Measurements from ENCODE around the gene NUP62. TPM values are rescaled to one million over a fixed set of nuclear protein-coding genes. Genes with fewer than 3 reads are reported as not detected.

Gene NUP62
- polyA plus RNA-seq, 1 of the 3 experiments (the other 2 are of a cell fraction), result 16.2 TPM

GRCh38 chr19:49889687-49890348 lies 39.5 kb downstream of the NUP62 start (continued):
- no peak for TF ChIP-seq REST (IDR thresholded peaks at IDR 0.05; ENCODE audit: low read depth, low read length)
- no peak for TF ChIP-seq IRF3 (IDR thresholded peaks at IDR 0.05; ENCODE audit: low read depth, low read length)
- TF ChIP-seq RAD21 (IDR thresholded peaks at IDR 0.05; ENCODE audit: low read length), result peak; percentile 26; the same call in 1 of the 2 replicates
- peak; percentile 11; the same call in 1 of the 2 replicates for TF ChIP-seq SMC3 (IDR thresholded peaks at IDR 0.05; ENCODE audit: low read depth, low read length)
- no peak for TF ChIP-seq CHD2 (IDR thresholded peaks at IDR 0.05; ENCODE audit: low read length, partially characterized antibody)
- no peak for TF ChIP-seq RXRA (IDR thresholded peaks at IDR 0.05; ENCODE audit: borderline replicate concordance, low read depth)
- peak; percentile 86 for TF ChIP-seq MXI1 (IDR thresholded peaks at IDR 0.05; ENCODE audit: low read depth, low read length)
- no peak for TF ChIP-seq YY1 (IDR thresholded peaks at IDR 0.05; ENCODE audit: low read depth)

GRCh38 chr19:49889038-49889686 lies 40.1 kb downstream of the NUP62 start:
- 96% methylated on average over 17 of the region's 23 CpGs for WGBS (ENCODE audit: low lambda C conversion rate)
- CTCF ChIA-PET, result interaction anchor here (1.2 to 1.6 kb wide), 6 partner anchors 11 to 79 kb away, joined by 3 to 6 read pairs (median 4); partner anchors contain the start of genes AKT1S1 and TBC1D17
- POLR2A ChIA-PET, result no interaction called here

More at GRCh38 chr19:49889038-49889686, 40.1 kb downstream of the NUP62 start:
- no peak overlapping the region for H3K4me2 ChIP-seq
- H3K27me3 ChIP-seq (ENCODE audit: insufficient read depth), result no peaks in the 10 kb centered on the region
- no peaks in the 10 kb centered on the region for H4K20me1 ChIP-seq (ENCODE audit: insufficient read depth)
- peaks cover 0 to 8% of the 10 kb centered on the region in 2 experiments for H3K36me3 ChIP-seq (replicated peaks in 1 of 2; ENCODE audit: control insufficient read depth in 1 of 2, insufficient read depth in 2 of 2, low read length in 1 of 2)
- H3K9me2 ChIP-seq, result no peaks in the 10 kb centered on the region
- H2AFZ ChIP-seq (ENCODE audit: low read depth), result no peak overlapping the region
- H3K4me1 ChIP-seq (ENCODE audit: control insufficient read depth in 1 of 2, insufficient read depth in 2 of 2, low read depth in 1 of 2, low read length in 1 of 2), result peaks cover 0 to 13% of the 10 kb centered on the region in 2 experiments; a peak in 1 of 4 replicates
- no peak overlapping the region for H3K27ac ChIP-seq (ENCODE audit: low read depth in 2 of 2, low read length in 1 of 2)
- peaks cover 10% of the 10 kb centered on the region for H3F3A ChIP-seq (replicated peaks; ENCODE audit: insufficient read depth)
- H3K79me2 ChIP-seq (ENCODE audit: insufficient read depth), result no peaks in the 10 kb centered on the region
- no peaks in the 10 kb centered on the region for H3K9me3 ChIP-seq
- DNase-seq, result no peak
- TF ChIP-seq TCF12 (IDR thresholded peaks at IDR 0.05) (no peak), CTCF (IDR thresholded peaks at IDR 0.05) (no peak), EZH2phosphoT487 (IDR thresholded peaks at IDR 0.05; ENCODE audit: borderline replicate concordance, low read depth) (no peak), POLR2AphosphoS5 (IDR thresholded peaks at IDR 0.05; ENCODE audit: low read depth, low read length) (no peak), TAF1 (IDR thresholded peaks at IDR 0.05; ENCODE audit: borderline replicate concordance, low read depth, low read length) (no peak)
- H3K9ac ChIP-seq, result no peak overlapping the region
- no peak overlapping the region for H3K4me3 ChIP-seq (ENCODE audit: low read depth in 2 of 2, low read length in 1 of 2)

Data from SK-N-SH (cell line).